GM12878 (cell line): ENCODE data around the gene ELL. TPM values are rescaled to one million over a fixed set of nuclear protein-coding genes. Genes with fewer than 3 reads are reported as not detected.

ENCODE experiments used
- ATAC-seq: fragments of 200-7000 bp; cut with Tn5 transposase; 3 replicates; pipeline ENCODE4 v1.9.1; 2020; ENCODE audit warnings: mild to moderate bottlenecking, moderate library complexity
- BruUV-seq: library from RNA; stranded (reverse); fragments of 400-500 nt; replicated peaks from 2 replicates; lab custom pipeline; 2021; lab: Mats Ljungman, UMichigan
- CTCF ChIA-PET: fragments of 300-600 bp; sonication (Branson Sonifier 250); formaldehyde crosslinking; extraction: SDS; loops from one replicate; lab custom pipeline; 2021; ENCODE audit warnings: inconsistent platforms; lab: Yijun Ruan, JAX
- POLR2A ChIA-PET: fragments of 350-600 bp; formaldehyde crosslinking; extraction: SDS; loops from one replicate; lab custom pipeline; 2021; ENCODE audit warnings: inconsistent platforms; lab: Charles Lee
- RAD21 ChIA-PET: fragments of 300-600 bp; sonication (Branson Sonifier 250); formaldehyde crosslinking; loops from one replicate; lab custom pipeline; 2023; ENCODE audit warnings: antibody characterized with exemption; ENCODE audit not compliant: unreplicated experiment; lab: Charles Lee
- SMC1A ChIA-PET: fragments of 300-600 bp; sonication (Branson Sonifier 250); formaldehyde crosslinking; loops from one replicate; lab custom pipeline; 2023; ENCODE audit not compliant: unreplicated experiment, uncharacterized antibody; lab: Charles Lee
- DNase-seq: peaks from one replicate; pipeline ENCODE4 v3.0.0-alpha.2; 2011; ENCODE audit warnings: low read depth, low spot score
- FAIRE-seq: peaks from 3 replicates; lab custom pipeline; 2011; peaks lifted over from hg19 to GRCh38; lab: Jason Lieb, UNC
- H2AFZ ChIP-seq: 2 replicates; pipeline ENCODE4 v1.6.0; 2011; ENCODE audit warnings: low read depth, low read length, control low read depth; ENCODE audit not compliant: control insufficient read depth
- H3K27ac ChIP-seq: 2 replicates; pipeline ENCODE4 v1.5.1; 2011; ENCODE audit warnings: control low read depth; ENCODE audit not compliant: control insufficient read depth, insufficient read depth
- H3K27me3 ChIP-seq, 2 experiments: replicated peaks in 1 of 2; 2 replicates each; pipeline versions ENCODE4 v1.6.0 to v1.6.1; 2011; ENCODE audit warnings: low read length in 1 of 2; ENCODE audit not compliant: control insufficient read depth in 2 of 2, insufficient read depth in 2 of 2
- H3K36me3 ChIP-seq, 2 experiments: 2 replicates each; pipeline ENCODE4 v1.5.1; 2011; ENCODE audit warnings: low read length in 1 of 2; ENCODE audit not compliant: control insufficient read depth in 2 of 2, insufficient read depth in 2 of 2
- H3K4me1 ChIP-seq: 2 replicates; pipeline ENCODE4 v1.6.1; 2011; ENCODE audit warnings: mild to moderate bottlenecking, low read length, moderate library complexity, mixed read lengths; ENCODE audit not compliant: control insufficient read depth, insufficient read depth
- H3K4me2 ChIP-seq: 2 replicates; pipeline ENCODE4 v1.6.0; 2011; ENCODE audit warnings: control low read depth; ENCODE audit not compliant: control insufficient read depth, insufficient read depth
- H3K4me3 ChIP-seq: fragments of 200-600 bp; sonication (generic); 2 replicates; pipeline ENCODE4 v1.5.1; 2016
- H3K79me2 ChIP-seq: 2 replicates; pipeline ENCODE4 v1.6.0; 2011; ENCODE audit warnings: low read length; ENCODE audit not compliant: control insufficient read depth, insufficient read depth
- H3K9ac ChIP-seq: 2 replicates; pipeline ENCODE4 v1.8.0; 2011; ENCODE audit warnings: low read length, control low read depth, mixed read lengths; ENCODE audit not compliant: control insufficient read depth, insufficient read depth
- H3K9me3 ChIP-seq: replicated peaks from 3 replicates; pipeline ENCODE4 v1.5.1; 2011; ENCODE audit warnings: mild to moderate bottlenecking, low read length; ENCODE audit not compliant: control insufficient read depth, insufficient read depth
- H4K20me1 ChIP-seq: 2 replicates; pipeline ENCODE4 v1.6.0; 2011; ENCODE audit not compliant: control insufficient read depth, insufficient read depth
- BCLAF1 ChIP-seq: fragments of 450-650 bp; IDR thresholded peaks from 2 replicates; pipeline ENCODE4 v1.6.1; 2017; ENCODE audit warnings: antibody characterized with exemption, mild to moderate bottlenecking, moderate library complexity
- HDGF ChIP-seq: fragments of 450-650 bp; IDR thresholded peaks from 2 replicates; pipeline ENCODE4 v1.6.1; 2016; ENCODE audit warnings: antibody characterized with exemption
- MEF2A ChIP-seq: IDR thresholded peaks from 2 replicates; pipeline ENCODE4 v1.6.1; 2011; ENCODE audit warnings: low read depth, mild to moderate bottlenecking, low read length, moderate library complexity; ENCODE audit not compliant: insufficient read depth
- RBBP5 ChIP-seq: fragments of 200-600 bp; sonication (generic); conservative IDR thresholded peaks from 2 replicates; pipeline ENCODE4 v1.6.1; 2016
- SIX5 ChIP-seq: IDR thresholded peaks from 2 replicates; pipeline ENCODE4 v1.6.1; 2011; ENCODE audit warnings: mild to moderate bottlenecking, low read depth, low read length, moderate library complexity; ENCODE audit not compliant: severe bottlenecking
- SP1 ChIP-seq: IDR thresholded peaks from one replicate; pipeline ENCODE4 v1.6.1; 2011; ENCODE audit warnings: low read depth, low read length
- WRNIP1 ChIP-seq: IDR thresholded peaks from 2 replicates; pipeline ENCODE4 v1.6.1; 2011; ENCODE audit warnings: low read depth, low read length, improper control_type of control experiment, borderline replicate concordance
- ZNF217 ChIP-seq: fragments of 450-650 bp; IDR thresholded peaks from 2 replicates; pipeline ENCODE4 v1.6.1; 2017; ENCODE audit warnings: antibody characterized with exemption, mild to moderate bottlenecking
- ZNF24 ChIP-seq: fragments of 450-650 bp; IDR thresholded peaks from 2 replicates; pipeline ENCODE4 v1.6.1; 2017; ENCODE audit warnings: antibody characterized with exemption, mild to moderate bottlenecking
- WGBS: methylation state at CpG from one replicate; pipeline ENCODE4 v1.1.6; 2016; ENCODE audit warnings: low lambda C conversion rate; ENCODE audit not compliant: insufficient replicate concordance, insufficient coverage; ENCODE audit errors: missing lambda C conversion rate; 5-methylcytosine and 5-hydroxymethylcytosine counted together
- in situ Hi-C: fragments of 300-500 bp; cut with MboI; formaldehyde crosslinking; loops from 9 replicates; pipeline ENCODE4 v1.14.3; 2018; ENCODE audit warnings: mixed read lengths
- intact Hi-C: fragments of 100-400 bp; cut with micrococcal nuclease; formaldehyde crosslinking; loops from one replicate; pipeline ENCODE4 v1.14.2; 2022; ENCODE audit not compliant: unreplicated experiment
- polyA plus RNA-seq, 11 experiments: library from polyadenylated mRNA; depleted of rRNA in 4 of 11; unstranded in 6 of 11; stranded (reverse) in 5 of 11; fragments of >200 nt; fragmentation: Nextera tagmentation in 4 of 11; fragmentation: Illumina TruSeq in 1 of 11; extraction: Ambion mirVana in 4 of 11; extraction: Trizol in 1 of 11; gene quantifications; 1 replicate in 1 of 11; 2 replicates in 10 of 11; pipeline versions ENCODE4 v1.2.1 to v1.2.3, GENCODE V29; 2011 to 2016; ENCODE audit warnings: inconsistent platforms in 2 of 11, missing spikeins in 2 of 11, low read depth in 1 of 11
- total RNA-seq, 4 experiments: library from RNA; depleted of rRNA in 3 of 4; stranded (reverse); fragments of >200 nt in 3 of 4; fragmentation: Illumina TruSeq in 1 of 4; extraction: Trizol in 1 of 4; gene quantifications; 2 replicates each; pipeline versions ENCODE4 v1.2.1 to v1.2.3, GENCODE V29; 2013 to 2021

ELL gene
- total and polyA plus RNA-seq, 10 of the 15 experiments (the other 5 are each of a cell fraction or from before 2014, with no cell fraction given), result 0.91 to 25.0 (median 9.1) TPM

DNA sequence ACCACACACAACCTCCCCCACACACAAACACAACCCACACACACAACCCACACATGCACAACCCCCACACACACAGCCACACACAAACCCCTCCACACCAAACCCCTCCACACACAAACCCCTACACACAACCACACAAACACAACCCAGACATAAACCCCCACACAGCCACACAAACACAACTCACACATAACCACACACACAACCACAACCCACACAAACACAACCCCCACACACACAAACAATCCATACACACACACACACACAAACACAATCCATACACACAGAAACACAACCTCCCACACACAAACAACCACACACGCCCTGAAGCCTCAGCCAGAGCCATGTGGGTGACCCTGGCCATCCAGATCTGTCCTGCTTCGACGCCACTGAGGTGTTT lies 53.9 kb downstream of the ELL start:
- RAD21 ChIA-PET, result interaction anchor here (1.3 kb wide), 1 partner anchor 209 kb away, joined by 3 read pairs; no protein-coding TSS in a partner anchor
- Histone ChIP-seq H2AFZ (no peak overlapping the region), H3K4me3 (no peak overlapping the region), H3K9ac (no peak overlapping the region), H3K79me2 (no peaks in the 10 kb centered on the region; the same call in 1 of the 2 replicates), H3K27ac (no peak overlapping the region), H3K36me3 (peaks cover 5 to 41% of the 10 kb centered on the region in 2 experiments; a peak in 3 of 4 replicates), H3K4me1 (no peaks in the 10 kb centered on the region), H3K27me3 (no peaks in the 10 kb centered on the region), H3K9me3 (no peaks in the 10 kb centered on the region), H3K4me2 (no peak overlapping the region), H4K20me1 (peaks cover 5% of the 10 kb centered on the region; the same call in 1 of the 2 replicates)
- no peak for FAIRE-seq
- BruUV-seq, result no TSS peak
- no peak for TF ChIP-seq WRNIP1
- TF ChIP-seq ZNF24, result no peak
- peak; percentile 40; the same call in 1 of the 2 replicates for TF ChIP-seq HDGF
- TF ChIP-seq RBBP5, result no peak
- no peak for DNase-seq
- in situ Hi-C loops, result loop anchor here (25.0 kb wide), 1 partner anchor 394 kb away; no protein-coding TSS in a partner anchor
- SMC1A ChIA-PET, result no interaction called here
- intact Hi-C loops, result no loop called here
- WGBS, result 97% methylated on average over 3 of the region's 3 CpGs
- CTCF ChIA-PET, result interaction anchor here (1.0 to 2.5 kb wide), 2 partner anchors 10 to 52 kb away, joined by 3 to 10 read pairs; no protein-coding TSS in a partner anchor
- no peak for ATAC-seq
- POLR2A ChIA-PET, result no interaction called here

DNA sequence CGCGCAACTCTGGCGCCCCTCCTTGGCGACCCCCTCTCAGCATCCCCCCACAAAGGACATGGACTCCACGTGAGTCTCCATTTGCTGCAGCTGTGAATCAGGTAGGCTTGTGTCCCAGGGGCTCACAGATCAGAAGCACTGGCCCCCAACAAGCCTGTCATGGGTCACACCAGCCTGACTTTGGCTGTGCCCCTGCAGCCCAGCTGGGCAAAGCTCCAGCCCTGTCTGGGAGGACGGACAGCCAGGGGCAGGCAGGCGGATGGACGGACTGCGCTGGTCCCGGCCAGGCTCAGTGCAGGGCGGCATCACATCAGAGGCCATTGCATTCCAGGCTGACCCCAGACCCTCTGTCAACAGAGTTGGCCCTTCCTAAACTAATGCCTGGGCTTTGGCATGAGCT lies 55.5 kb downstream of the ELL start:
- intact Hi-C loops (no loop called here), in situ Hi-C loops (loop anchor here (25.0 kb wide), 1 partner anchor 396 kb away; no protein-coding TSS in a partner anchor)
- RAD21 ChIA-PET, result interaction anchor here (0.6 kb wide), 1 partner anchor 54 kb away, joined by 5 read pairs; no protein-coding TSS in a partner anchor
- no peak overlapping the region for H2AFZ ChIP-seq
- no peak overlapping the region for H3K9ac ChIP-seq
- DNase-seq, result no peak
- SMC1A ChIA-PET, result no interaction called here
- WGBS, result 94% methylated on average over 11 of the region's 11 CpGs
- no peaks in the 10 kb centered on the region for H3K27me3 ChIP-seq
- no peak for ATAC-seq
- H3K79me2 ChIP-seq, result no peaks in the 10 kb centered on the region; the same call in 1 of the 2 replicates
- no peak overlapping the region for H3K4me3 ChIP-seq
- peaks cover 6% of the 10 kb centered on the region for H4K20me1 ChIP-seq
- CTCF ChIA-PET, result no interaction called here
- peaks cover 5 to 45% of the 10 kb centered on the region in 2 experiments; a peak in 3 of 4 replicates for H3K36me3 ChIP-seq
- POLR2A ChIA-PET, result no interaction called here
- FAIRE-seq, result no peak
- no peaks in the 10 kb centered on the region for H3K9me3 ChIP-seq
- no peak overlapping the region for H3K27ac ChIP-seq
- TF ChIP-seq BCLAF1, result no peak
- no peak for TF ChIP-seq SIX5
- no peak for TF ChIP-seq ZNF217
- no peak for TF ChIP-seq MEF2A
- no peak for TF ChIP-seq SP1
- TF ChIP-seq, all 136 proteins: peak for 0
- H3K4me2 ChIP-seq, result no peak overlapping the region
- H3K4me1 ChIP-seq, result no peaks in the 10 kb centered on the region
- BruUV-seq, result no TSS peak
